ENCODE results near the gene VGLL2. TPM values are rescaled to one million over a fixed set of nuclear protein-coding genes. Genes with fewer than 3 reads are reported as not detected.

Gene VGLL2
- polyA plus RNA-seq, 2 of the 4 experiments (the other 2 are of a cell fraction): not detected

- H3K4me2 ChIP-seq: no peak overlapping the region
- H3K9me3 ChIP-seq: no peaks in the 10 kb centered on the region
- FAIRE-seq (no peak), ATAC-seq (no peak), DNase-seq (ENCODE audit: low read depth in 1 of 2, low spot score in 1 of 2) (no peak)
- no peak overlapping the region for H3K4me3 ChIP-seq
- ChIA-PET CTCF (no interaction called here), POLR2A (no interaction called here)
- no peak overlapping the region for H3K27ac ChIP-seq
- TF ChIP-seq EHMT2 (IDR thresholded peaks at IDR 0.05; ENCODE audit: low read depth): no peak
- WGBS (ENCODE audit: missing lambda C conversion rate): 14% methylated on average over 3 of the region's 4 CpGs
- no peaks in the 10 kb centered on the region for H3K4me1 ChIP-seq
These were observed 33.2 kb upstream of the VGLL2 start for GRCh38 chr6:117232196-117232595.

- WGBS (ENCODE audit: missing lambda C conversion rate): 19% methylated on average over 3 of the region's 3 CpGs
- FAIRE-seq: no peak
- POLR2A ChIA-PET: no interaction called here
- CTCF ChIA-PET: no interaction called here
- TF ChIP-seq RAD21 (conservative IDR thresholded peaks at IDR 0.05 in 1 of 2, IDR thresholded peaks at IDR 0.05 in 1 of 2) (no peak), BHLHE40 (IDR thresholded peaks at IDR 0.05; ENCODE audit: low read depth, low read length) (no peak), JUNB (IDR thresholded peaks at IDR 0.05) (no peak), ELK1 (IDR thresholded peaks at IDR 0.05; ENCODE audit: low read depth, low read length) (no peak), REST (IDR thresholded peaks at IDR 0.05) (no peak), ATOH8 (CRISPR knock-in tag; IDR thresholded peaks at IDR 0.05; ENCODE audit: low read depth) (no peak), CBX8 (IDR thresholded peaks at IDR 0.05) (no peak), NFE2L2 (conservative IDR thresholded peaks at IDR 0.05; ENCODE audit: low read length) (no peak), GATA3 (IDR thresholded peaks at IDR 0.05; ENCODE audit: borderline replicate concordance) (no peak), FOSL2 (IDR thresholded peaks at IDR 0.05) (no peak), FOSL2 (CRISPR knock-in tag; IDR thresholded peaks at IDR 0.05) (no peak), BCL3 (IDR thresholded peaks at IDR 0.05) (no peak), EHMT2 (IDR thresholded peaks at IDR 0.05; ENCODE audit: low read depth) (no peak), RARB (CRISPR knock-in tag; IDR thresholded peaks at IDR 0.05) (no peak), FOSB (CRISPR knock-in tag; IDR thresholded peaks at IDR 0.05) (no peak)
- no peaks in the 10 kb centered on the region for H3K9me3 ChIP-seq
- H3K4me2 ChIP-seq: no peak overlapping the region
- no peak overlapping the region for H3K4me3 ChIP-seq
- no peaks in the 10 kb centered on the region for H3K4me1 ChIP-seq
- DNase-seq (ENCODE audit: low read depth in 1 of 2, low spot score in 1 of 2): no peak
- no peak overlapping the region for H3K27ac ChIP-seq
- no peak; a peak in 1 of 6 replicates for ATAC-seq
These were observed 32.2 kb upstream of the VGLL2 start for GRCh38 chr6:117233145-117233544.

GRCh38 chr6:117237561-117237960 is 27.8 kb upstream of the VGLL2 start:
- no peak overlapping the region for H3K4me2 ChIP-seq
- H3K4me1 ChIP-seq: no peaks in the 10 kb centered on the region
- H3K9me3 ChIP-seq: no peaks in the 10 kb centered on the region
- no peak for FAIRE-seq
- no peak overlapping the region for H3K4me3 ChIP-seq
- DNase-seq (ENCODE audit: low read depth in 1 of 2, low spot score in 1 of 2): no peak
- no peak overlapping the region for H3K27ac ChIP-seq
- CTCF ChIA-PET: no interaction called here
- ATAC-seq: no peak
- WGBS (ENCODE audit: missing lambda C conversion rate): 38% methylated on average over 2 of the region's 2 CpGs
- POLR2A ChIA-PET: no interaction called here
- TF ChIP-seq REST (IDR thresholded peaks at IDR 0.05): no peak
- TF ChIP-seq HMGXB4 (CRISPR knock-in tag; IDR thresholded peaks at IDR 0.05; ENCODE audit: borderline replicate concordance): no peak
- no peak for TF ChIP-seq ATOH8 (CRISPR knock-in tag; IDR thresholded peaks at IDR 0.05; ENCODE audit: low read depth)
- TF ChIP-seq FOSL2 (IDR thresholded peaks at IDR 0.05): no peak
- TF ChIP-seq FOSL2 (CRISPR knock-in tag; IDR thresholded peaks at IDR 0.05): no peak
- TF ChIP-seq CBX2 (IDR thresholded peaks at IDR 0.05; ENCODE audit: borderline replicate concordance, low read depth): no peak
- TF ChIP-seq SMC3 (IDR thresholded peaks at IDR 0.05): no peak
- no peak for TF ChIP-seq RNF2 (IDR thresholded peaks at IDR 0.05; ENCODE audit: borderline replicate concordance, low read depth)

Data from A549 (cell line).